Measurements from ENCODE around the gene PRKCZ.

- TF ChIP-seq CTCF (IDR thresholded peaks at IDR 0.05): no peak
- TF ChIP-seq RXRA (IDR thresholded peaks at IDR 0.05; ENCODE audit: borderline replicate concordance, low read depth): no peak
- no peak for TF ChIP-seq PBX3 (IDR thresholded peaks at IDR 0.05)
- no peak for TF ChIP-seq POLR2AphosphoS5 (IDR thresholded peaks at IDR 0.05; ENCODE audit: low read depth, low read length)
- no peak for TF ChIP-seq GABPA (IDR thresholded peaks at IDR 0.05; ENCODE audit: low read depth)
- no peak for TF ChIP-seq MAX (IDR thresholded peaks at IDR 0.05; ENCODE audit: low read depth)
- no peak for TF ChIP-seq YY1 (IDR thresholded peaks at IDR 0.05; ENCODE audit: low read depth)
- TF ChIP-seq SMC3 (IDR thresholded peaks at IDR 0.05; ENCODE audit: low read depth, low read length): no peak
- TF ChIP-seq REST (IDR thresholded peaks at IDR 0.05; ENCODE audit: low read depth, low read length): no peak
- no peak for TF ChIP-seq NRF1 (IDR thresholded peaks at IDR 0.05; ENCODE audit: low read depth, low read length)
Measured at GRCh38 chr1:2041305-2041704, 8.9 kb upstream of the PRKCZ start.

All from SK-N-SH (cell line).